Measurements from ENCODE around the gene MIGA2. TPM values are rescaled to one million over a fixed set of nuclear protein-coding genes. Genes with fewer than 3 reads are reported as not detected.
"Not testable (repeated sequence)": the region's sequence is repeated elsewhere in the genome, so short reads cannot be mapped to it uniquely, and the experiment has no call there.

Gene MIGA2
- total and polyA plus RNA-seq, 7 donors = 8.4 to 18.1 (median 13.7) TPM

- ATAC-seq = no peak
- Histone ChIP-seq H3K36me3 (ENCODE audit: insufficient read depth in 1 of 2, low read depth in 1 of 2) (no peaks in the 10 kb centered on the region), H3K27me3 (ENCODE audit: insufficient read depth in 3 of 3, low read length in 2 of 3) (no peaks in the 10 kb centered on the region), H3K4me1 (peaks cover 14% of the 10 kb centered on the region), H3K27ac (no peak overlapping the region), H3K4me3 (no peak overlapping the region), H3K9me3 (no peaks in the 10 kb centered on the region)
- no peak for DNase-seq
- WGBS, 3 donors = 70 to 81% (median 72%) methylated on average over 4 of the region's 4 CpGs
- no peak for TF ChIP-seq CTCF (IDR thresholded peaks at IDR 0.05)
- intact Hi-C loops (cut with DNase I) = no loop called here
Observed at GRCh38 chr9:129031514-129031913, 4.9 kb upstream of the MIGA2 start.

- intact Hi-C loops (cut with DNase I) = no loop called here
- DNase-seq (no peak), ATAC-seq (no peak)
- H3K36me3 ChIP-seq (ENCODE audit: insufficient read depth in 1 of 2, low read depth in 1 of 2) = no peaks in the 10 kb centered on the region
- H3K4me1 ChIP-seq = peaks cover 11% of the 10 kb centered on the region
- H3K4me3 ChIP-seq = no peak overlapping the region
- TF ChIP-seq CTCF (IDR thresholded peaks at IDR 0.05) = no peak
- no peak overlapping the region for H3K27ac ChIP-seq
- no peaks in the 10 kb centered on the region for H3K9me3 ChIP-seq
- 80 to 84% (median 83%) methylated on average over 12 of the region's 12 CpGs for WGBS, 3 donors
- no peaks in the 10 kb centered on the region for H3K27me3 ChIP-seq (ENCODE audit: insufficient read depth in 3 of 3, low read length in 2 of 3)
Observed at GRCh38 chr9:129032541-129033159, 3.8 kb upstream of the MIGA2 start.

DNA sequence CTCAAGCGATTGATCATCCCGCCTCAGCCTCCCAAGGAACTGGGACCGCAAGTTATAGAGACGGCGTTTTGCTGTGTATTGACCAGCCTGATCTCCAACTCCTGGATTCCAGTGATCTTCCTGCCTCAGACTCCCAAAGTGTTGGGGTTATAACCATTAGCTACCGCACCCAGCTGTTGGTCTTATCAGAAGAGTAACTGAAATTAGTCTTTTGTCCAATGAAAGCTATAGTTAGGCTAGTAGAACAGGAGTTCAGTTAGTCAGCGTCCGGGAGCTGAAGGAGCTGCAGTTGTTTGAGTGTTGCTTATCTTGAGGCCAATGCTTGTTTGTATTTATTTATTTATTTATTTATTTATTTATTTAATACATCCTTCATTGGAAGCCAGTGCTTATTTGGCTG lies 3.2 kb upstream of the MIGA2 start:
- H3K9me3 ChIP-seq = no peaks in the 10 kb centered on the region
- no peak for DNase-seq
- TF ChIP-seq CTCF (IDR thresholded peaks at IDR 0.05) = no peak
- 92 to 96% (median 93%) methylated on average over 8 of the region's 8 CpGs for WGBS, 3 donors
- no peak for ATAC-seq
- no peaks in the 10 kb centered on the region for H3K36me3 ChIP-seq (ENCODE audit: insufficient read depth in 1 of 2, low read depth in 1 of 2)
- H3K4me3 ChIP-seq = no peak overlapping the region
- no peak overlapping the region for H3K27ac ChIP-seq
- intact Hi-C loops (cut with DNase I) = no loop called here
- peaks cover 16% of the 10 kb centered on the region for H3K4me1 ChIP-seq
- H3K27me3 ChIP-seq (ENCODE audit: insufficient read depth in 3 of 3, low read length in 2 of 3) = no peaks in the 10 kb centered on the region

GRCh38 chr9:129035838-129036237 lies 588 bp upstream of the MIGA2 start:
- not testable (repeated sequence) for H3K9me3 ChIP-seq; H3K27me3 ChIP-seq (ENCODE audit: insufficient read depth in 3 of 3, low read length in 2 of 3); H3K36me3 ChIP-seq (ENCODE audit: insufficient read depth in 1 of 2, low read depth in 1 of 2)
- ATAC-seq (peak; percentile 24 to 55 (median 32)), DNase-seq (peak in 1 of 2 donors; percentile 60)
- intact Hi-C loops (cut with DNase I) = loop anchor here (5.0 kb wide), 2 partner anchors 36 to 46 kb away; partner anchors contain the start of gene DOLPP1 (in 1 of the 2)
- Histone ChIP-seq H3K27ac (peak overlapping the region; percentile 89), H3K4me3 (peak overlapping the region; percentile 94), H3K4me1 (peaks cover 16% of the 10 kb centered on the region)
- 32 to 48% (median 35%) methylated on average over 13 of the region's 13 CpGs for WGBS, 3 donors

GRCh38 chr9:129036923-129037766 lies 719 bp downstream of the MIGA2 start:
- Histone ChIP-seq H3K4me1 (peaks cover 16% of the 10 kb centered on the region), H3K36me3 (ENCODE audit: insufficient read depth in 1 of 2, low read depth in 1 of 2) (peaks cover 0 to 19% of the 10 kb centered on the region in 2 donors), H3K4me3 (peak overlapping the region; percentile 94), H3K27me3 (ENCODE audit: insufficient read depth in 3 of 3, low read length in 2 of 3) (no peaks in the 10 kb centered on the region), H3K9me3 (no peaks in the 10 kb centered on the region), H3K27ac (peak overlapping the region; percentile 89)
- no peak for TF ChIP-seq CTCF (IDR thresholded peaks at IDR 0.05)
- WGBS, 3 donors = 7 to 9% (median 7%) methylated on average over 32 of the region's 32 CpGs
- ATAC-seq (peak in 1 of 4 donors; percentile 0), DNase-seq (no peak)
- intact Hi-C loops (cut with DNase I) = loop anchor here (5.0 kb wide), 2 partner anchors 35 to 45 kb away; partner anchors contain the start of gene DOLPP1 (in 1 of the 2)
